Measurements from ENCODE around the gene MUC22.

GRCh38 chr6:31002471-31002870 is 7.8 kb upstream of the MUC22 start:
- TF ChIP-seq SUZ12 (IDR thresholded peaks at IDR 0.05; ENCODE audit: extremely low read depth, insufficient read depth, insufficient read length) (no peak), ZNF274 (IDR thresholded peaks at IDR 0.05; ENCODE audit: low read depth, low read length) (no peak), YY1 (IDR thresholded peaks at IDR 0.05; ENCODE audit: insufficient read depth, insufficient read length) (no peak)
